WI38 (cell line): ENCODE data around the gene ST3GAL2.
A peak's percentile ranks its signal among the peaks of the same experiment; 100 is the strongest.

Source experiments
- H3K4me3 ChIP-seq: 2 replicates; pipeline ENCODE4 v1.5.1; 2011; ENCODE audit warnings: low read depth, mild to moderate bottlenecking, control low read depth, low read length
- CTCF ChIP-seq: IDR thresholded peaks from 2 replicates; pipeline ENCODE4 v1.5.1; 2012; ENCODE audit warnings: low read depth, mild to moderate bottlenecking, control low read depth, low read length

The ST3GAL2 gene

GRCh38 chr16:70438969-70439862, at the start of gene ST3GAL2:
TSS of gene ST3GAL2 (minus strand) at chr16:70439100. CDS start at chr16:70398530, 40,570 bp downstream.
- H3K4me3 ChIP-seq, result peak within 1 kb of the TSS; percentile 81
- no peak for TF ChIP-seq CTCF

GRCh38 chr16:70484867-70485266, 46.0 kb upstream of the ST3GAL2 start:
- no peak overlapping the region for H3K4me3 ChIP-seq
- TF ChIP-seq CTCF, result no peak

- TF ChIP-seq CTCF, result no peak
Measured at GRCh38 chr16:70483426-70483825, 44.5 kb upstream of the ST3GAL2 start.

GRCh38 chr16:70482624-70483023, 43.7 kb upstream of the ST3GAL2 start:
- no peak for TF ChIP-seq CTCF
- H3K4me3 ChIP-seq, result no peak overlapping the region

More at GRCh38 chr16:70483426-70483825, 44.5 kb upstream of the ST3GAL2 start:
- no peak overlapping the region for H3K4me3 ChIP-seq

- no peak for TF ChIP-seq CTCF
- no peak overlapping the region for H3K4me3 ChIP-seq
Measured at GRCh38 chr16:70481929-70482536, 43.1 kb upstream of the ST3GAL2 start.

- no peak overlapping the region for H3K4me3 ChIP-seq
Measured at GRCh38 chr16:70480127-70481105, 41.5 kb upstream of the ST3GAL2 start.

More at GRCh38 chr16:70480127-70481105, 41.5 kb upstream of the ST3GAL2 start:
- TF ChIP-seq CTCF, result no peak
